Omental fat pad (tissue), 4 donors: ENCODE data around the gene B4GALT5. TPM values are rescaled to one million over a fixed set of nuclear protein-coding genes. Genes with fewer than 3 reads are reported as not detected.
"Not testable (repeated sequence)": the region's sequence is repeated elsewhere in the genome, so short reads cannot be mapped to it uniquely, and the experiment has no call there.

ENCODE experiments used
- ATAC-seq: fragments of 150-250 bp; one replicate; pipeline ENCODE4 v1.9.1; 2016; ENCODE audit warnings: mild to moderate bottlenecking, moderate library complexity; ENCODE audit not compliant: low FRiP score
- DNase-seq: peaks from one replicate; pipeline ENCODE4 v3.0.0-alpha.2; 2019; ENCODE audit warnings: low spot score
- CTCF ChIP-seq, 3 donors: fragments of 450-650 bp; IDR thresholded peaks; one replicate each; pipeline ENCODE4 v1.5.1; 2016 to 2017; ENCODE audit warnings: antibody characterized with exemption in 3 of 3, mild to moderate bottlenecking in 3 of 3, moderate library complexity in 2 of 3
- total RNA-seq, 4 donors: library from RNA; depleted of rRNA; stranded (reverse); fragments of >200 nt; gene quantifications; one replicate each; pipeline ENCODE4 v1.1.0, GENCODE V29; 2016

Gene B4GALT5
- total RNA-seq, 4 donors from 2014 or later = 27.0 to 93.1 (median 31.3) TPM

GRCh38 chr20:49706630-49707091 is 7.0 kb downstream of the B4GALT5 start:
- TF ChIP-seq CTCF (IDR thresholded peaks at IDR 0.05) = no peak
- no peak for DNase-seq
- peak; percentile 70 for ATAC-seq

GRCh38 chr20:49705893-49706292 is 7.8 kb downstream of the B4GALT5 start:
- ATAC-seq, DNase-seq: not testable (repeated sequence)

DNA sequence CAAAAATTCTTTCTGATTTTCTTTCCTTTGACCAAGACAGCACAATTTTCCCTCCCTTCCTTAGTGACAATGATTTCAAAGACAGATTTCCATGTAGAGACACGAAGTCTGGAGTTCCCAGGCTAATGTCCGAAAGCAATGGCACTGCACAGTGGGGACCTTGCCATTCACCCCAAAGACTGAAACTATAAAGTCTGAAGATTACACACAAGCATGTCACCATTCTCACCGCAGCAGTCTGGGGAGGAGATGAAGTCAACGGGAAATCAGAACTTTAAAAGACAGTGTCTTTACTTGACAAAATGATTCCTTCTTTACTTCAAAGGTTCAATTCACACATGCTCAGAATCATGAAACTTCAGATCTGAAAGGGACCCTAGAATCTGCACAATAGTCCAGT is 8.3 kb downstream of the B4GALT5 start:
- no peak for ATAC-seq
- DNase-seq = no peak
- TF ChIP-seq CTCF (IDR thresholded peaks at IDR 0.05) = no peak

DNA sequence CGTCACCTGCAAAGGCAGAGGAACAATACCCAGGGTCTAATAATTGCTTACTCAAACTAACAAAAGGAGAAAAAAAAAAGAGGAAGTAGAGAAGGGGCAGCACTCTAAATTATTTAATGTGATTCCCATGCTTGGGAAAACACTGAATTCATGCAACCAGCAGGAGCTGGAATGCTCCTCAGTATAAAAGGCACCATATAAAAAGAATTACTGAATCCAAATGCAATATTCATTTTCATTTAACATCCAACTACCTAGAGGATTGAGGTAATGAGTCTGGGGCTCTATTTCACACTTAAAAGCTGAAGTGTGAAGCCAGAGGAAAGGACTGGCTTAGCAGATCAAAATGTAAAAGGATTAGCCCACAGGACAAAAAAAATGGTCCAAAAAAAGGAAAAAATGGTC is 8.7 kb downstream of the B4GALT5 start:
- ATAC-seq (no peak), DNase-seq (no peak)

DNA sequence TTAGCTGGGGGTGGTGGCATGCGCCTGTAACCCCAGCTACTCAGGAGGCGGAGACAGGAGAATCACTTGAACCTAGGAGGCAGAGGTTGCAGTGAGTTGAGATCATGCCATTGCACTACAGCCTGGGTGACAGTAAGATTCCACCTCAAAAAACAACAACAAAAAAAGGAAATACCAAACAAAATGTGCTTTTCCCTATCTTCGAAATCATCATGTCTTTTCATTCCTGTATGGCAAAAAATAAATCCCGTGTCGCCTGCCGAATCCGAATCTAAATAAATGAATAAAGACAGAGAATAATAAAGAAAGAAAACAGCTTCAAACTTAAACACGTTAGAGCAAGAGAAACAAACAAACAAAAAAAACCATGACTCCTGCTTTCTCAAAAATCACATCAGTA is 11.8 kb downstream of the B4GALT5 start:
- no peak for TF ChIP-seq CTCF (IDR thresholded peaks at IDR 0.05)
- ATAC-seq (no peak), DNase-seq (no peak)

More for the DNA sequence above, 8.7 kb downstream of the B4GALT5 start:
- TF ChIP-seq CTCF (IDR thresholded peaks at IDR 0.05) = no peak

DNA sequence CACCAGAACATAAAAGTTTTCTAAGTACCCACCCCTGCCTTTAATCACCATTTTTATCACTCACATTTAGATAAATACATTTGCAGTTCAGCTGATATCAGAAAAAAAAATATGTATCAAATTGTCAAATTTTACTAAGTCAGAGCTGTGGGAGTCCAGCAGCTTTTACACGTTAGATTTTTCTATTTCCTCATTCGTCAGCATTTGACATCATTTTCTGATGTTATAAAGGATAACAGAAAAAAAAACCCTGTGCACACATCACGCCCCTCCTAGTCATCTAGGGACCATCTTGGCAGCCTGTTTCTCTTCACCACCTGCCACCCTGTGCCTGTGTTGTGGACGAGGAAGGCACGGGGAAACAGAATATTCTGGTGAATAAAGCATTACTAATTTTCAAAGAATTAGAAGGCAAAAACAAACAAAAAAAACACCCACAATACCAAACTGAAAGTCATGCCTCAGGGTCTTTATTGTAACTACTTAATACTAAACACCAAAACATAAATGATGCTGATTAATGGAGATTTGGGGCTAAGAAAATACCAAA is 12.4 kb downstream of the B4GALT5 start:
- no peak for TF ChIP-seq CTCF (IDR thresholded peaks at IDR 0.05)
- DNase-seq (no peak), ATAC-seq (peak; percentile 39)

- no peak for DNase-seq
- no peak for TF ChIP-seq CTCF (IDR thresholded peaks at IDR 0.05)
- ATAC-seq = peak; percentile 81
Observed at GRCh38 chr20:49700411-49701185, 13.1 kb downstream of the B4GALT5 start.
